ENCODE data around the gene ACBD6. TPM values are rescaled to one million over a fixed set of nuclear protein-coding genes. Genes with fewer than 3 reads are reported as not detected.

Gene ACBD6
- total RNA-seq, 3 donors from 2014 or later (not counting 1 experiment from before 2014, with no cell fraction given) = 29.8 to 47.3 (median 41.9) TPM

GRCh38 chr1:180363246-180363995 is 139.0 kb downstream of the ACBD6 start:
- H3K27ac ChIP-seq (ENCODE audit: low read length) = no peak overlapping the region
- no peaks in the 10 kb centered on the region for H3K4me1 ChIP-seq (ENCODE audit: control insufficient read depth, insufficient read depth, low read length)
- 98% methylated on average over 3 of the region's 5 CpGs for WGBS (ENCODE audit: insufficient coverage)
- no peaks in the 10 kb centered on the region for H3K9me3 ChIP-seq (ENCODE audit: control insufficient read depth, insufficient read depth, low read length)
- H3K4me1 Mint-ChIP-seq = peaks cover 4 to 5% of the 10 kb centered on the region in 2 donors
- intact Hi-C loops (cut with micrococcal nuclease) = no loop called here
- no peaks in the 10 kb centered on the region for H3K36me3 Mint-ChIP-seq
- ATAC-seq = no peak
- H3K27me3 Mint-ChIP-seq (ENCODE audit: low read depth in 2 of 2) = no peaks in the 10 kb centered on the region
- no peak overlapping the region for H3K27ac Mint-ChIP-seq
- DNase-seq = no peak
- H3K27me3 ChIP-seq (ENCODE audit: control insufficient read depth, insufficient read depth, low read length) = no peaks in the 10 kb centered on the region
- no peak for TF ChIP-seq CTCF (IDR thresholded peaks at IDR 0.05)
- no peak overlapping the region for H3K4me3 ChIP-seq (ENCODE audit: low read length)
- no peaks in the 10 kb centered on the region for H3K9me3 Mint-ChIP-seq
- no peaks in the 10 kb centered on the region for H3K36me3 ChIP-seq (ENCODE audit: control insufficient read depth, insufficient read depth, low read length)
- no peak overlapping the region for H3K4me3 Mint-ChIP-seq

DNA sequence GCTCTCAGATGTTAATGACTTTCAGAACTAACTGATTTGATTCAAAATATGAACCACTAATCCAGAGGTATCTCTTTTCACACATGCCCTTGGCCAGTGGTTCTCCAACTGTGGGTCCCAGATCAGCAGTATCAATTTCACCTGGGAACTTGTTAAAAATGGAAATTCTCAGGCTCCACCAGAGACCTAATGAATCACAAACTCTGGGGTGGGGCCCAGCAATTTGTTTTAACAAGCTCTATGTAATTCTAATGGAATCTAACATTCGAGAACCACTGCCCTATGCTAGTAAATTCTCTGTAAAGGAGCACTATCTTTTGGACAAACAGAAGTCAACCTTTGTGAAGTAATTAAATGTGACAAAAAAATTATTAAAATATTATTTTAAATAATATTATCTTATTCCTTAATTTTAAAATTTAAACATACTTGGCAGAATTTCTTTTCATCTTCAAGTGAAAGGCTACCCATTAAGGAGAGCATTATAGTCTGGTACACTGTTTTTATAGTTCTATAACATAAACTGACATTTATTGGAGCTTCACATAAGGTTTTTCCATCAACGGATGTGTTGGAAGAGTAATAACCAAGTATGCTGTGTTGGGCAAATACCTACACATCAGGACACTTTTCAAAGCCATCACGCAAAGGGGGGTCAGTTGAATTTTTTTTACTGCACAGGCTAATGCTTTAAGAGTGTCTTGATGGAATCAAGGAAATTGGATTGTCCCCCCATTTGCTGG is 141.9 kb downstream of the ACBD6 start:
- no peaks in the 10 kb centered on the region for H3K27me3 ChIP-seq (ENCODE audit: control insufficient read depth, insufficient read depth, low read length)
- Mint-ChIP-seq H3K27me3 (ENCODE audit: low read depth in 2 of 2) (no peaks in the 10 kb centered on the region), H3K4me3 (no peak overlapping the region), H3K27ac (no peak overlapping the region), H3K36me3 (no peaks in the 10 kb centered on the region), H3K4me1 (peaks cover 7 to 8% of the 10 kb centered on the region in 2 donors), H3K9me3 (no peaks in the 10 kb centered on the region)
- ATAC-seq = no peak
- no peak overlapping the region for H3K27ac ChIP-seq (ENCODE audit: low read length)
- no peaks in the 10 kb centered on the region for H3K9me3 ChIP-seq (ENCODE audit: control insufficient read depth, insufficient read depth, low read length)
- H3K4me3 ChIP-seq (ENCODE audit: low read length) = no peak overlapping the region
- WGBS (ENCODE audit: insufficient coverage) = 92% methylated on average over 2 of the region's 3 CpGs
- intact Hi-C loops (cut with micrococcal nuclease) = no loop called here
- no peaks in the 10 kb centered on the region for H3K36me3 ChIP-seq (ENCODE audit: control insufficient read depth, insufficient read depth, low read length)
- DNase-seq = no peak
- H3K4me1 ChIP-seq (ENCODE audit: control insufficient read depth, insufficient read depth, low read length) = no peaks in the 10 kb centered on the region
- TF ChIP-seq CTCF (IDR thresholded peaks at IDR 0.05) = no peak

- Mint-ChIP-seq H3K27me3 (ENCODE audit: low read depth in 2 of 2) (no peaks in the 10 kb centered on the region), H3K9me3 (no peaks in the 10 kb centered on the region), H3K4me3 (no peak overlapping the region), H3K36me3 (no peaks in the 10 kb centered on the region), H3K27ac (no peak overlapping the region), H3K4me1 (peaks cover 8% of the 10 kb centered on the region in 2 donors)
- H3K27ac ChIP-seq (ENCODE audit: low read length) = no peak overlapping the region
- no peaks in the 10 kb centered on the region for H3K27me3 ChIP-seq (ENCODE audit: control insufficient read depth, insufficient read depth, low read length)
- no peak for DNase-seq
- ATAC-seq = no peak
- no peaks in the 10 kb centered on the region for H3K9me3 ChIP-seq (ENCODE audit: control insufficient read depth, insufficient read depth, low read length)
- H3K4me1 ChIP-seq (ENCODE audit: control insufficient read depth, insufficient read depth, low read length) = no peaks in the 10 kb centered on the region
- H3K36me3 ChIP-seq (ENCODE audit: control insufficient read depth, insufficient read depth, low read length) = no peaks in the 10 kb centered on the region
- TF ChIP-seq CTCF (IDR thresholded peaks at IDR 0.05) = no peak
- intact Hi-C loops (cut with micrococcal nuclease) = no loop called here
- WGBS (ENCODE audit: insufficient coverage) = 100% methylated on average over 1 of the region's 1 CpG
- no peak overlapping the region for H3K4me3 ChIP-seq (ENCODE audit: low read length)
Measured at GRCh38 chr1:180358649-180359048, 143.7 kb downstream of the ACBD6 start.
